H9 (cell line): ENCODE data around the gene PTPRS. TPM values are rescaled to one million over a fixed set of nuclear protein-coding genes. Genes with fewer than 3 reads are reported as not detected.

Experiments used
- DNase-seq: peaks from one replicate; pipeline ENCODE4 v3.0.0-alpha.2; 2017
- H2AFZ ChIP-seq: one replicate; pipeline ENCODE4 v1.6.1; 2013; ENCODE audit warnings: mild to moderate bottlenecking, low read length, control low read depth, moderate library complexity
- H2AK5ac ChIP-seq: 2 replicates; pipeline ENCODE4 v1.6.1; 2013; ENCODE audit warnings: low read length, control low read depth, mixed read lengths; ENCODE audit not compliant: insufficient read length
- H2BK120ac ChIP-seq: one replicate; pipeline ENCODE4 v1.6.1; 2013; ENCODE audit warnings: low read depth, mild to moderate bottlenecking, low read length, control low read depth, inconsistent platforms; ENCODE audit not compliant: poor library complexity, severe bottlenecking
- H2BK12ac ChIP-seq: 2 replicates; pipeline ENCODE4 v1.6.1; 2013; ENCODE audit warnings: low read length, control low read depth, mixed read lengths, low read depth; ENCODE audit not compliant: insufficient read length
- H2BK15ac ChIP-seq: 2 replicates; pipeline ENCODE4 v1.6.1; 2013; ENCODE audit warnings: low read depth, low read length, control low read depth
- H2BK20ac ChIP-seq: one replicate; pipeline ENCODE4 v1.6.1; 2013; ENCODE audit warnings: low read depth, mild to moderate bottlenecking, low read length, control low read depth, inconsistent platforms; ENCODE audit not compliant: poor library complexity, severe bottlenecking
- H2BK5ac ChIP-seq: 2 replicates; pipeline ENCODE4 v1.6.1; 2013; ENCODE audit warnings: low read length, control low read depth, mixed read lengths; ENCODE audit not compliant: insufficient read length
- H3K14ac ChIP-seq: 2 replicates; pipeline ENCODE4 v1.6.1; 2013; ENCODE audit warnings: low read length, control low read depth; ENCODE audit not compliant: insufficient read depth
- H3K18ac ChIP-seq: 2 replicates; pipeline ENCODE4 v1.6.1; 2013; ENCODE audit warnings: low read depth, mild to moderate bottlenecking, mixed read lengths, low read length, control low read depth; ENCODE audit not compliant: insufficient read length
- H3K23ac ChIP-seq: 2 replicates; pipeline ENCODE4 v1.6.1; 2013; ENCODE audit warnings: low read length, control low read depth, mixed read lengths, low read depth; ENCODE audit not compliant: insufficient read length
- H3K23me2 ChIP-seq: 2 replicates; pipeline ENCODE4 v1.6.1; 2013; ENCODE audit warnings: low read depth, mild to moderate bottlenecking, mixed read lengths, low read length, control low read depth; ENCODE audit not compliant: insufficient read length, poor library complexity, severe bottlenecking
- H3K27ac ChIP-seq: 2 replicates; pipeline ENCODE4 v1.5.1; 2013; ENCODE audit warnings: low read length, control low read depth, mixed read lengths, low read depth; ENCODE audit not compliant: insufficient read length
- H3K27me3 ChIP-seq: 2 replicates; pipeline ENCODE4 v1.6.1; 2013; ENCODE audit warnings: low read length, control low read depth, inconsistent platforms; ENCODE audit not compliant: insufficient read depth
- H3K4ac ChIP-seq: 2 replicates; pipeline ENCODE4 v1.6.1; 2013; ENCODE audit warnings: low read depth, mild to moderate bottlenecking, control low read depth, inconsistent platforms, low read length, moderate library complexity
- H3K4me1 ChIP-seq: 2 replicates; pipeline ENCODE4 v1.6.1; 2013; ENCODE audit warnings: low read length, control low read depth, inconsistent platforms; ENCODE audit not compliant: insufficient read depth
- H3K4me2 ChIP-seq: 2 replicates; pipeline ENCODE4 v1.6.1; 2013; ENCODE audit warnings: low read length, control low read depth, mixed read lengths; ENCODE audit not compliant: insufficient read length, insufficient read depth
- H3K56ac ChIP-seq: 2 replicates; pipeline ENCODE4 v1.6.1; 2013; ENCODE audit warnings: low read depth, mild to moderate bottlenecking, mixed read lengths, low read length, control low read depth; ENCODE audit not compliant: insufficient read length
- H3K79me1 ChIP-seq: 2 replicates; pipeline ENCODE4 v1.6.1; 2013; ENCODE audit warnings: low read depth, mild to moderate bottlenecking, moderate library complexity, low read length, control low read depth, inconsistent platforms; ENCODE audit not compliant: insufficient read depth, poor library complexity, severe bottlenecking
- H3K79me2 ChIP-seq: 2 replicates; pipeline ENCODE4 v1.6.1; 2013; ENCODE audit warnings: low read length, control low read depth, inconsistent platforms; ENCODE audit not compliant: insufficient read depth
- H3K9ac ChIP-seq: 2 replicates; pipeline ENCODE4 v1.6.1; 2013; ENCODE audit warnings: low read length, control low read depth, mixed read lengths; ENCODE audit not compliant: insufficient read length; ENCODE audit errors: extremely low read depth
- H3K9me3 ChIP-seq: one replicate; pipeline ENCODE4 v1.6.1; 2013; ENCODE audit warnings: low read depth, low read length, inconsistent platforms; ENCODE audit not compliant: control insufficient read depth
- H3T11ph ChIP-seq: one replicate; pipeline ENCODE4 v1.6.1; 2013; ENCODE audit warnings: mild to moderate bottlenecking, low read length, control low read depth, inconsistent platforms
- H4K20me1 ChIP-seq: one replicate; pipeline ENCODE4 v1.6.1; 2013; ENCODE audit not compliant: control insufficient read depth, insufficient read length, insufficient read depth
- H4K5ac ChIP-seq: 2 replicates; pipeline ENCODE4 v1.6.1; 2013; ENCODE audit warnings: low read depth, mild to moderate bottlenecking, mixed read lengths, low read length, control low read depth; ENCODE audit not compliant: insufficient read length
- H4K8ac ChIP-seq: replicated peaks from 2 replicates; pipeline ENCODE4 v1.6.1; 2013; ENCODE audit warnings: low read length, control low read depth, mixed read lengths, low read depth; ENCODE audit not compliant: insufficient read length
- H4K91ac ChIP-seq: 2 replicates; pipeline ENCODE4 v1.6.1; 2013; ENCODE audit warnings: low read depth, mild to moderate bottlenecking, moderate library complexity, mixed read lengths, low read length, control low read depth; ENCODE audit not compliant: insufficient read length
- H3K27ac Mint-ChIP-seq, 3 experiments: 2 replicates in 2 of 3; 3 replicates in 1 of 3; pipeline ENCODE4 v1.8.0; 2020 to 2021; ENCODE audit warnings: mixed read lengths in 3 of 3, mild to moderate bottlenecking in 1 of 3, moderate library complexity in 1 of 3
- H3K27me3 Mint-ChIP-seq: 2 replicates; pipeline ENCODE4 v1.8.0; 2021; ENCODE audit warnings: low read depth, mild to moderate bottlenecking, moderate library complexity, mixed read lengths
- H3K36me3 Mint-ChIP-seq, 3 experiments: 2 replicates in 2 of 3; 3 replicates in 1 of 3; pipeline ENCODE4 v1.8.0; 2020 to 2021; ENCODE audit warnings: low read depth in 3 of 3, mixed read lengths in 3 of 3; ENCODE audit not compliant: insufficient read depth in 1 of 3
- H3K4me1 Mint-ChIP-seq, 2 experiments: 2 replicates each; pipeline ENCODE4 v1.8.0; 2020; ENCODE audit warnings: mixed read lengths in 2 of 2
- H3K4me3 Mint-ChIP-seq, 2 experiments: 2 replicates in 1 of 2; 3 replicates in 1 of 2; pipeline ENCODE4 v1.8.0; 2020 to 2021; ENCODE audit warnings: mild to moderate bottlenecking in 2 of 2, mixed read lengths in 2 of 2, moderate library complexity in 1 of 2
- H3K9me3 Mint-ChIP-seq, 2 experiments: 2 replicates in 1 of 2; 3 replicates in 1 of 2; pipeline ENCODE4 v1.8.0; 2020; ENCODE audit warnings: mild to moderate bottlenecking in 2 of 2, mixed read lengths in 2 of 2, moderate library complexity in 1 of 2
- WGBS: extraction: QIAGEN DNeasy Blood & Tissue Kit; methylation state at CpG from one replicate; pipeline ENCODE4 v1.1.7; 2013; ENCODE audit warnings: missing lambda C conversion rate, low lambda C conversion rate, mixed read lengths; ENCODE audit not compliant: insufficient read length; ENCODE audit errors: extremely low coverage; 5-methylcytosine and 5-hydroxymethylcytosine counted together
- total RNA-seq: library from RNA; stranded (reverse); gene quantifications from 2 replicates; pipeline ENCODE4 v1.2.1, GENCODE V29; 2021
- TF ChIP-seq, protein P1 (sequence below): fragments of 200-600 bp; sonication (generic); conservative IDR thresholded peaks from 3 replicates; pipeline ENCODE4 v1.8.0; 2021; ENCODE audit warnings: antibody characterized with exemption, mild to moderate bottlenecking

PTPRS gene
- total RNA-seq, 1 experiment from 2014 or later: 186 TPM

GRCh38 chr19:5291588-5292193 lies 48.9 kb downstream of the PTPRS start:
- Mint-ChIP-seq H3K4me1 (peaks cover 19 to 30% of the 10 kb centered on the region in 2 experiments), H3K27me3 (peaks cover 5% of the 10 kb centered on the region; the same call in 1 of the 2 replicates), H3K4me3 (peak overlapping the region; percentile 63 to 82), H3K27ac (peak overlapping the region in 1 of 3 experiments; percentile 91; a peak in 1 of 7 replicates), H3K9me3 (no peaks in the 10 kb centered on the region), H3K36me3 (peaks cover 2 to 6% (median 4%) of the 10 kb centered on the region in 3 experiments; a peak in 3 of 7 replicates)
- Histone ChIP-seq H3K14ac (no peak overlapping the region; the same call in 1 of the 2 replicates), H2AFZ (no peak overlapping the region), H3T11ph (no peak overlapping the region), H2BK15ac (no peak overlapping the region), H4K20me1 (no peaks in the 10 kb centered on the region), H4K8ac (no peak overlapping the region), H3K4me2 (peak overlapping the region; percentile 80), H2BK120ac (no peak overlapping the region), H3K23ac (no peak overlapping the region), H3K27me3 (no peaks in the 10 kb centered on the region), H3K9ac (no peak overlapping the region), H3K23me2 (peaks cover 9% of the 10 kb centered on the region), H3K18ac (no peak overlapping the region), H3K4me1 (no peaks in the 10 kb centered on the region; the same call in 1 of the 2 replicates), H3K4ac (no peak overlapping the region), H2BK20ac (no peak overlapping the region), H4K91ac (no peak overlapping the region), H3K79me1 (peaks cover 15% of the 10 kb centered on the region), H2AK5ac (no peak overlapping the region), H3K9me3 (no peaks in the 10 kb centered on the region), H3K79me2 (peaks cover 20% of the 10 kb centered on the region; the same call in 1 of the 2 replicates), H4K5ac (no peak overlapping the region), H2BK12ac (no peak overlapping the region), H3K56ac (no peak overlapping the region), H3K27ac (no peak overlapping the region), H2BK5ac (no peak overlapping the region)
- no peak for DNase-seq
- TF ChIP-seq, protein P1, sequence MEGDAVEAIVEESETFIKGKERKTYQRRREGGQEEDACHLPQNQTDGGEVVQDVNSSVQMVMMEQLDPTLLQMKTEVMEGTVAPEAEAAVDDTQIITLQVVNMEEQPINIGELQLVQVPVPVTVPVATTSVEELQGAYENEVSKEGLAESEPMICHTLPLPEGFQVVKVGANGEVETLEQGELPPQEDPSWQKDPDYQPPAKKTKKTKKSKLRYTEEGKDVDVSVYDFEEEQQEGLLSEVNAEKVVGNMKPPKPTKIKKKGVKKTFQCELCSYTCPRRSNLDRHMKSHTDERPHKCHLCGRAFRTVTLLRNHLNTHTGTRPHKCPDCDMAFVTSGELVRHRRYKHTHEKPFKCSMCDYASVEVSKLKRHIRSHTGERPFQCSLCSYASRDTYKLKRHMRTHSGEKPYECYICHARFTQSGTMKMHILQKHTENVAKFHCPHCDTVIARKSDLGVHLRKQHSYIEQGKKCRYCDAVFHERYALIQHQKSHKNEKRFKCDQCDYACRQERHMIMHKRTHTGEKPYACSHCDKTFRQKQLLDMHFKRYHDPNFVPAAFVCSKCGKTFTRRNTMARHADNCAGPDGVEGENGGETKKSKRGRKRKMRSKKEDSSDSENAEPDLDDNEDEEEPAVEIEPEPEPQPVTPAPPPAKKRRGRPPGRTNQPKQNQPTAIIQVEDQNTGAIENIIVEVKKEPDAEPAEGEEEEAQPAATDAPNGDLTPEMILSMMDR: no peak
- WGBS: no CpG with 5 or more reads among the region's 8 CpGs

Other genes with a start within 250 kb of the PTPRS start
- not detected in 2 replicates for gene ZNRF4, start 114.6 kb upstream of the PTPRS start, total RNA-seq
- gene TINCR, start 227.1 kb upstream of the PTPRS start, total RNA-seq: 0.17 and 0.18 TPM in 2 replicates